ENCODE results near the gene SOS1.

Gene SOS1

GRCh38 chr2:38945911-38946310 is 174.9 kb downstream of the SOS1 start:
- Histone ChIP-seq H3K4me3 (ENCODE audit: low read length) (no peak overlapping the region), H3K9me2 (replicated peaks; ENCODE audit: control insufficient read depth, low read length) (no peaks in the 10 kb centered on the region), H3K36me3 (ENCODE audit: control insufficient read depth, low read length) (no peaks in the 10 kb centered on the region), H3K27me3 (ENCODE audit: control insufficient read depth, low read length) (no peaks in the 10 kb centered on the region), H4K20me1 (ENCODE audit: control insufficient read depth, insufficient read depth, low read depth, low read length) (no peaks in the 10 kb centered on the region), H3F3A (ENCODE audit: control insufficient read depth, insufficient read depth) (no peaks in the 10 kb centered on the region), H3K79me2 (ENCODE audit: control insufficient read depth, low read length) (no peaks in the 10 kb centered on the region), H3K27ac (ENCODE audit: low read depth, low read length) (no peak overlapping the region), H3K4me2 (ENCODE audit: low read length) (no peak overlapping the region), H3K9me3 (ENCODE audit: control insufficient read depth, insufficient read depth, low read length) (no peaks in the 10 kb centered on the region), H3K4me1 (ENCODE audit: control insufficient read depth, low read length) (no peaks in the 10 kb centered on the region)
- TF ChIP-seq EZH2phosphoT487 (IDR thresholded peaks at IDR 0.05; ENCODE audit: borderline replicate concordance, low read length) = no peak
- no peak for TF ChIP-seq CTCF (IDR thresholded peaks at IDR 0.05; ENCODE audit: low read depth, low read length, poor library complexity, severe bottlenecking)

GRCh38 chr2:38945372-38945771 is 175.5 kb downstream of the SOS1 start:
- Histone ChIP-seq H3K79me2 (ENCODE audit: control insufficient read depth, low read length) (no peaks in the 10 kb centered on the region), H3K36me3 (ENCODE audit: control insufficient read depth, low read length) (no peaks in the 10 kb centered on the region), H3K27me3 (ENCODE audit: control insufficient read depth, low read length) (0 out of 2 replicates have a peak, but pooled peaks cover 3% of the 10 kb centered on the region), H3K4me2 (ENCODE audit: low read length) (no peak overlapping the region), H3K4me1 (ENCODE audit: control insufficient read depth, low read length) (no peaks in the 10 kb centered on the region), H3F3A (ENCODE audit: control insufficient read depth, insufficient read depth) (no peaks in the 10 kb centered on the region), H3K9me2 (replicated peaks; ENCODE audit: control insufficient read depth, low read length) (no peaks in the 10 kb centered on the region), H3K4me3 (ENCODE audit: low read length) (no peak overlapping the region), H4K20me1 (ENCODE audit: control insufficient read depth, insufficient read depth, low read depth, low read length) (no peaks in the 10 kb centered on the region), H3K9me3 (ENCODE audit: control insufficient read depth, insufficient read depth, low read length) (no peaks in the 10 kb centered on the region), H3K27ac (ENCODE audit: low read depth, low read length) (no peak overlapping the region)
- no peak for TF ChIP-seq EZH2phosphoT487 (IDR thresholded peaks at IDR 0.05; ENCODE audit: borderline replicate concordance, low read length)
- TF ChIP-seq CTCF (IDR thresholded peaks at IDR 0.05; ENCODE audit: low read depth, low read length, poor library complexity, severe bottlenecking) = no peak

GRCh38 chr2:38943784-38944183 is 177.1 kb downstream of the SOS1 start:
- Histone ChIP-seq H3K9me3 (ENCODE audit: control insufficient read depth, insufficient read depth, low read length) (no peaks in the 10 kb centered on the region), H3K4me2 (ENCODE audit: low read length) (no peak overlapping the region), H4K20me1 (ENCODE audit: control insufficient read depth, insufficient read depth, low read depth, low read length) (no peaks in the 10 kb centered on the region), H3K4me3 (ENCODE audit: low read length) (no peak overlapping the region), H3K9me2 (replicated peaks; ENCODE audit: control insufficient read depth, low read length) (no peaks in the 10 kb centered on the region), H3K4me1 (ENCODE audit: control insufficient read depth, low read length) (0 out of 2 replicates have a peak, but pooled peaks cover 4% of the 10 kb centered on the region), H3K27ac (ENCODE audit: low read depth, low read length) (no peak overlapping the region), H3K27me3 (ENCODE audit: control insufficient read depth, low read length) (0 out of 2 replicates have a peak, but pooled peaks cover 3% of the 10 kb centered on the region), H3K79me2 (ENCODE audit: control insufficient read depth, low read length) (no peaks in the 10 kb centered on the region), H3K36me3 (ENCODE audit: control insufficient read depth, low read length) (no peaks in the 10 kb centered on the region), H3F3A (ENCODE audit: control insufficient read depth, insufficient read depth) (no peaks in the 10 kb centered on the region)
- TF ChIP-seq CTCF (IDR thresholded peaks at IDR 0.05; ENCODE audit: low read depth, low read length, poor library complexity, severe bottlenecking) (no peak), EZH2phosphoT487 (IDR thresholded peaks at IDR 0.05; ENCODE audit: borderline replicate concordance, low read length) (no peak)
